Astrocyte (in vitro differentiated cells and primary cell): ENCODE measurements around the gene OTULINL.

Source experiments
- CTCF ChIP-seq: IDR thresholded peaks from 2 replicates; pipeline ENCODE4 v1.5.1; 2011; ENCODE audit warnings: low read depth, mild to moderate bottlenecking, inconsistent platforms, low read length, moderate library complexity; ENCODE audit not compliant: insufficient read depth
- EZH2 ChIP-seq: IDR thresholded peaks from 2 replicates; pipeline ENCODE4 v1.6.1; 2012; ENCODE audit warnings: mild to moderate bottlenecking, low read length, inconsistent platforms; ENCODE audit not compliant: insufficient read depth

GRCh38 chr5:14580398-14581034 lies 1.1 kb upstream of the OTULINL start:
- TF ChIP-seq CTCF (no peak), EZH2 (no peak)
